ENCODE measurements around the gene KIF5B.
"Not testable (repeated sequence)": the region's sequence is repeated elsewhere in the genome, so short reads cannot be mapped to it uniquely, and the experiment has no call there.

Gene KIF5B

GRCh38 chr10:32059472-32059871 is 3.2 kb upstream of the KIF5B start:
- no peak overlapping the region for H3K27ac ChIP-seq (ENCODE audit: insufficient read depth in 1 of 2, low read depth in 1 of 2, low read length in 2 of 2, poor library complexity in 1 of 2, severe bottlenecking in 2 of 2)

GRCh38 chr10:32057036-32057372 is 779 bp upstream of the KIF5B start:
- ChIA-PET CTCF (interaction anchor here (1.4 kb wide), 1 partner anchor 52 kb away, joined by 4 read pairs; no protein-coding TSS in a partner anchor), POLR2A (no interaction called here)
- no peaks in the 10 kb centered on the region for H3K36me3 ChIP-seq (ENCODE audit: control insufficient read depth in 4 of 4, insufficient read depth in 4 of 4, low read length in 3 of 4)
- 94% methylated on average over 5 of the region's 8 CpGs for WGBS (ENCODE audit: insufficient coverage)
- peaks cover 10 to 34% (median 21%) of the 10 kb centered on the region in 4 experiments for H3K4me1 ChIP-seq (ENCODE audit: control extremely low read depth in 1 of 4, control insufficient read depth in 4 of 4, insufficient read depth in 4 of 4, low read length in 3 of 4)
- peaks cover 0 to 1% (median 0%) of the 10 kb centered on the region in 5 experiments for H3K9me3 ChIP-seq (ENCODE audit: control extremely low read depth in 1 of 5, control insufficient read depth in 4 of 5, insufficient read depth in 2 of 5, low read depth in 1 of 5, low read length in 4 of 5)
- peak overlapping the region in 6 of 7 experiments; percentile 79 to 98 (median 94) for H3K4me3 ChIP-seq (ENCODE audit: control insufficient read depth in 1 of 7, extremely low read depth in 1 of 7, insufficient read depth in 4 of 7, low read depth in 2 of 7, low read length in 6 of 7)
- no peak for DNase-seq
- H3K27me3 ChIP-seq (replicated peaks in 2 of 5; ENCODE audit: control insufficient read depth in 4 of 5, insufficient read depth in 5 of 5, low read length in 4 of 5): no peaks in the 10 kb centered on the region
- H3K27ac ChIP-seq (ENCODE audit: insufficient read depth in 1 of 2, low read depth in 1 of 2, low read length in 2 of 2, poor library complexity in 1 of 2, severe bottlenecking in 2 of 2): peak overlapping the region; percentile 83 to 94

More at GRCh38 chr10:32059472-32059871, 3.2 kb upstream of the KIF5B start:
- ChIA-PET POLR2A (no interaction called here), CTCF (interaction anchor here (0.9 kb wide), 1 partner anchor 110 kb away, joined by 3 read pairs; no protein-coding TSS in a partner anchor)
- no peak overlapping the region for H3K4me3 ChIP-seq (ENCODE audit: control insufficient read depth in 1 of 7, extremely low read depth in 1 of 7, insufficient read depth in 4 of 7, low read depth in 2 of 7, low read length in 6 of 7)
- peaks cover under 1 to 14% (median 8%) of the 10 kb centered on the region in 4 experiments for H3K4me1 ChIP-seq (ENCODE audit: control extremely low read depth in 1 of 4, control insufficient read depth in 4 of 4, insufficient read depth in 4 of 4, low read length in 3 of 4)
- 95% methylated on average over 3 of the region's 3 CpGs for WGBS (ENCODE audit: insufficient coverage)
- no peaks in the 10 kb centered on the region for H3K36me3 ChIP-seq (ENCODE audit: control insufficient read depth in 4 of 4, insufficient read depth in 4 of 4, low read length in 3 of 4)
- no peaks in the 10 kb centered on the region for H3K27me3 ChIP-seq (replicated peaks in 2 of 5; ENCODE audit: control insufficient read depth in 4 of 5, insufficient read depth in 5 of 5, low read length in 4 of 5)
- peaks cover 0 to 1% (median 0%) of the 10 kb centered on the region in 5 experiments for H3K9me3 ChIP-seq (ENCODE audit: control extremely low read depth in 1 of 5, control insufficient read depth in 4 of 5, insufficient read depth in 2 of 5, low read depth in 1 of 5, low read length in 4 of 5)
- no peak for DNase-seq

- 0% methylated on average over 56 of the region's 59 CpGs for WGBS (ENCODE audit: insufficient coverage)
- peaks cover 12 to 39% (median 25%) of the 10 kb centered on the region in 4 experiments for H3K4me1 ChIP-seq (ENCODE audit: control extremely low read depth in 1 of 4, control insufficient read depth in 4 of 4, insufficient read depth in 4 of 4, low read length in 3 of 4)
- peak overlapping the region; percentile 83 to 94 for H3K27ac ChIP-seq (ENCODE audit: insufficient read depth in 1 of 2, low read depth in 1 of 2, low read length in 2 of 2, poor library complexity in 1 of 2, severe bottlenecking in 2 of 2)
- peak overlapping the region; percentile 79 to 100 (median 96) for H3K4me3 ChIP-seq (ENCODE audit: control insufficient read depth in 1 of 7, extremely low read depth in 1 of 7, insufficient read depth in 4 of 7, low read depth in 2 of 7, low read length in 6 of 7)
- ChIA-PET CTCF (interaction anchor here (0.8 kb wide), 1 partner anchor 75 kb away, joined by 3 read pairs; no protein-coding TSS in a partner anchor), POLR2A (interaction anchor here (0.7 kb wide), 1 partner anchor 220 kb away, joined by 3 read pairs; no protein-coding TSS in a partner anchor)
- peaks cover 0 to 1% (median 0%) of the 10 kb centered on the region in 5 experiments for H3K9me3 ChIP-seq (ENCODE audit: control extremely low read depth in 1 of 5, control insufficient read depth in 4 of 5, insufficient read depth in 2 of 5, low read depth in 1 of 5, low read length in 4 of 5)
- peak; percentile 74 to 92 (median 88) for DNase-seq
- no peaks in the 10 kb centered on the region for H3K27me3 ChIP-seq (replicated peaks in 2 of 5; ENCODE audit: control insufficient read depth in 4 of 5, insufficient read depth in 5 of 5, low read length in 4 of 5)
- H3K36me3 ChIP-seq (ENCODE audit: control insufficient read depth in 4 of 4, insufficient read depth in 4 of 4, low read length in 3 of 4): no peaks in the 10 kb centered on the region
Measured at GRCh38 chr10:32055478-32056135, 618 bp downstream of the KIF5B start.

GRCh38 chr10:32054094-32054493 is 2.1 kb downstream of the KIF5B start:
- no peaks in the 10 kb centered on the region for H3K9me3 ChIP-seq (ENCODE audit: control extremely low read depth in 1 of 5, control insufficient read depth in 4 of 5, insufficient read depth in 2 of 5, low read depth in 1 of 5, low read length in 4 of 5)
- DNase-seq: peak in 2 of 3 donors; percentile 6 to 22
- no peaks in the 10 kb centered on the region for H3K27me3 ChIP-seq (replicated peaks in 2 of 5; ENCODE audit: control insufficient read depth in 4 of 5, insufficient read depth in 5 of 5, low read length in 4 of 5)
- POLR2A ChIA-PET: interaction anchor here (0.6 kb wide), 1 partner anchor 245 kb away, joined by 4 read pairs; no protein-coding TSS in a partner anchor
- WGBS (ENCODE audit: insufficient coverage): 65% methylated on average over 4 of the region's 5 CpGs
- H3K4me1 ChIP-seq (ENCODE audit: control extremely low read depth in 1 of 4, control insufficient read depth in 4 of 4, insufficient read depth in 4 of 4, low read length in 3 of 4): peaks cover 16 to 48% (median 32%) of the 10 kb centered on the region in 4 experiments
- peak overlapping the region in 1 of 2 experiments; percentile 94 for H3K27ac ChIP-seq (ENCODE audit: insufficient read depth in 1 of 2, low read depth in 1 of 2, low read length in 2 of 2, poor library complexity in 1 of 2, severe bottlenecking in 2 of 2)
- H3K4me3 ChIP-seq (ENCODE audit: control insufficient read depth in 1 of 7, extremely low read depth in 1 of 7, insufficient read depth in 4 of 7, low read depth in 2 of 7, low read length in 6 of 7): peak overlapping the region in 6 of 7 experiments; percentile 79 to 98 (median 94)
- CTCF ChIA-PET: interaction anchor here (0.8 to 1.1 kb wide), 3 partner anchors 21 to 115 kb away, joined by 3 to 4 read pairs (median 3); no protein-coding TSS in a partner anchor
- H3K36me3 ChIP-seq (ENCODE audit: control insufficient read depth in 4 of 4, insufficient read depth in 4 of 4, low read length in 3 of 4): peaks cover 0 to 10% (median 2%) of the 10 kb centered on the region in 4 experiments

GRCh38 chr10:32053392-32053791 is 2.8 kb downstream of the KIF5B start:
- Histone ChIP-seq H3K4me1 (ENCODE audit: control extremely low read depth in 1 of 4, control insufficient read depth in 4 of 4, insufficient read depth in 4 of 4, low read length in 3 of 4) (peaks cover 16 to 48% (median 32%) of the 10 kb centered on the region in 4 experiments), H3K4me3 (ENCODE audit: control insufficient read depth in 1 of 7, extremely low read depth in 1 of 7, insufficient read depth in 4 of 7, low read depth in 2 of 7, low read length in 6 of 7) (peak overlapping the region in 3 of 7 experiments; percentile 90 to 97 (median 92)), H3K36me3 (ENCODE audit: control insufficient read depth in 4 of 4, insufficient read depth in 4 of 4, low read length in 3 of 4) (peaks cover 0 to 12% (median 3%) of the 10 kb centered on the region in 4 experiments)
- not testable (repeated sequence) for H3K27ac ChIP-seq (ENCODE audit: insufficient read depth in 1 of 2, low read depth in 1 of 2, low read length in 2 of 2, poor library complexity in 1 of 2, severe bottlenecking in 2 of 2); DNase-seq; H3K27me3 ChIP-seq (replicated peaks in 2 of 5; ENCODE audit: control insufficient read depth in 4 of 5, insufficient read depth in 5 of 5, low read length in 4 of 5); H3K9me3 ChIP-seq (ENCODE audit: control extremely low read depth in 1 of 5, control insufficient read depth in 4 of 5, insufficient read depth in 2 of 5, low read depth in 1 of 5, low read length in 4 of 5)
- ChIA-PET POLR2A (interaction anchor here (0.6 kb wide), 1 partner anchor 244 kb away, joined by 4 read pairs; no protein-coding TSS in a partner anchor), CTCF (interaction anchor here (0.8 kb wide), 1 partner anchor 20 kb away, joined by 4 read pairs; no protein-coding TSS in a partner anchor)
- WGBS (ENCODE audit: insufficient coverage): 97% methylated on average over 6 of the region's 11 CpGs

- Histone ChIP-seq H3K4me1 (ENCODE audit: control extremely low read depth in 1 of 4, control insufficient read depth in 4 of 4, insufficient read depth in 4 of 4, low read length in 3 of 4) (peaks cover 16 to 46% (median 31%) of the 10 kb centered on the region in 4 experiments), H3K9me3 (ENCODE audit: control extremely low read depth in 1 of 5, control insufficient read depth in 4 of 5, insufficient read depth in 2 of 5, low read depth in 1 of 5, low read length in 4 of 5) (no peaks in the 10 kb centered on the region), H3K27ac (ENCODE audit: insufficient read depth in 1 of 2, low read depth in 1 of 2, low read length in 2 of 2, poor library complexity in 1 of 2, severe bottlenecking in 2 of 2) (no peak overlapping the region), H3K27me3 (replicated peaks in 2 of 5; ENCODE audit: control insufficient read depth in 4 of 5, insufficient read depth in 5 of 5, low read length in 4 of 5) (no peaks in the 10 kb centered on the region), H3K4me3 (ENCODE audit: control insufficient read depth in 1 of 7, extremely low read depth in 1 of 7, insufficient read depth in 4 of 7, low read depth in 2 of 7, low read length in 6 of 7) (peak overlapping the region in 2 of 7 experiments; percentile 2 to 12), H3K36me3 (ENCODE audit: control insufficient read depth in 4 of 4, insufficient read depth in 4 of 4, low read length in 3 of 4) (peaks cover 8 to 20% (median 13%) of the 10 kb centered on the region in 4 experiments)
- POLR2A ChIA-PET: no interaction called here
- CTCF ChIA-PET: no interaction called here
- 80% methylated on average over 1 of the region's 3 CpGs for WGBS (ENCODE audit: insufficient coverage)
- no peak for DNase-seq
Measured at GRCh38 chr10:32051926-32052325, 4.3 kb downstream of the KIF5B start.

GRCh38 chr10:32050177-32050576 is 6.0 kb downstream of the KIF5B start:
- H3K27me3 ChIP-seq (replicated peaks in 2 of 5; ENCODE audit: control insufficient read depth in 4 of 5, insufficient read depth in 5 of 5, low read length in 4 of 5): no peaks in the 10 kb centered on the region
- DNase-seq: no peak
- peaks cover 20 to 36% (median 24%) of the 10 kb centered on the region in 4 experiments for H3K36me3 ChIP-seq (ENCODE audit: control insufficient read depth in 4 of 4, insufficient read depth in 4 of 4, low read length in 3 of 4)
- H3K9me3 ChIP-seq (ENCODE audit: control extremely low read depth in 1 of 5, control insufficient read depth in 4 of 5, insufficient read depth in 2 of 5, low read depth in 1 of 5, low read length in 4 of 5): no peaks in the 10 kb centered on the region
- H3K4me3 ChIP-seq (ENCODE audit: control insufficient read depth in 1 of 7, extremely low read depth in 1 of 7, insufficient read depth in 4 of 7, low read depth in 2 of 7, low read length in 6 of 7): no peak overlapping the region
- POLR2A ChIA-PET: interaction anchor here (1.1 kb wide), 1 partner anchor 9 kb away, joined by 4 read pairs; no protein-coding TSS in a partner anchor
- 89% methylated on average over 3 of the region's 6 CpGs for WGBS (ENCODE audit: insufficient coverage)
- peaks cover 16 to 42% (median 28%) of the 10 kb centered on the region in 4 experiments for H3K4me1 ChIP-seq (ENCODE audit: control extremely low read depth in 1 of 4, control insufficient read depth in 4 of 4, insufficient read depth in 4 of 4, low read length in 3 of 4)
- CTCF ChIA-PET: interaction anchor here (0.9 kb wide), 1 partner anchor 13 kb away, joined by 3 read pairs; no protein-coding TSS in a partner anchor
- no peak overlapping the region for H3K27ac ChIP-seq (ENCODE audit: insufficient read depth in 1 of 2, low read depth in 1 of 2, low read length in 2 of 2, poor library complexity in 1 of 2, severe bottlenecking in 2 of 2)

Measured in common myeloid progenitor, CD34-positive (primary cell).